22Rv1 (cell line): Measurements from ENCODE around the gene ATP10B.
A peak's percentile ranks its signal among the peaks of the same experiment; 100 is the strongest.
"Not testable (repeated sequence)": the region's sequence is repeated elsewhere in the genome, so short reads cannot be mapped to it uniquely, and the experiment has no call there.

Experiments used
- H3K27ac ChIP-seq: fragments of 450-650 bp; 2 replicates; pipeline ENCODE4 v1.5.1; 2017
- CTCF ChIP-seq: fragments of 450-650 bp; IDR thresholded peaks from 2 replicates; pipeline ENCODE4 v1.5.1; 2017; ENCODE audit warnings: mild to moderate bottlenecking
- ZFX ChIP-seq: fragments of 450-650 bp; IDR thresholded peaks from 2 replicates; pipeline ENCODE4 v1.6.1; 2017; ENCODE audit warnings: antibody characterized with exemption, borderline replicate concordance

The ATP10B gene, protein sequence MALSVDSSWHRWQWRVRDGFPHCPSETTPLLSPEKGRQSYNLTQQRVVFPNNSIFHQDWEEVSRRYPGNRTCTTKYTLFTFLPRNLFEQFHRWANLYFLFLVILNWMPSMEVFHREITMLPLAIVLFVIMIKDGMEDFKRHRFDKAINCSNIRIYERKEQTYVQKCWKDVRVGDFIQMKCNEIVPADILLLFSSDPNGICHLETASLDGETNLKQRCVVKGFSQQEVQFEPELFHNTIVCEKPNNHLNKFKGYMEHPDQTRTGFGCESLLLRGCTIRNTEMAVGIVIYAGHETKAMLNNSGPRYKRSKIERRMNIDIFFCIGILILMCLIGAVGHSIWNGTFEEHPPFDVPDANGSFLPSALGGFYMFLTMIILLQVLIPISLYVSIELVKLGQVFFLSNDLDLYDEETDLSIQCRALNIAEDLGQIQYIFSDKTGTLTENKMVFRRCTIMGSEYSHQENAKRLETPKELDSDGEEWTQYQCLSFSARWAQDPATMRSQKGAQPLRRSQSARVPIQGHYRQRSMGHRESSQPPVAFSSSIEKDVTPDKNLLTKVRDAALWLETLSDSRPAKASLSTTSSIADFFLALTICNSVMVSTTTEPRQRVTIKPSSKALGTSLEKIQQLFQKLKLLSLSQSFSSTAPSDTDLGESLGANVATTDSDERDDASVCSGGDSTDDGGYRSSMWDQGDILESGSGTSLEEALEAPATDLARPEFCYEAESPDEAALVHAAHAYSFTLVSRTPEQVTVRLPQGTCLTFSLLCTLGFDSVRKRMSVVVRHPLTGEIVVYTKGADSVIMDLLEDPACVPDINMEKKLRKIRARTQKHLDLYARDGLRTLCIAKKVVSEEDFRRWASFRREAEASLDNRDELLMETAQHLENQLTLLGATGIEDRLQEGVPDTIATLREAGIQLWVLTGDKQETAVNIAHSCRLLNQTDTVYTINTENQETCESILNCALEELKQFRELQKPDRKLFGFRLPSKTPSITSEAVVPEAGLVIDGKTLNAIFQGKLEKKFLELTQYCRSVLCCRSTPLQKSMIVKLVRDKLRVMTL (N-terminal part only)

DNA sequence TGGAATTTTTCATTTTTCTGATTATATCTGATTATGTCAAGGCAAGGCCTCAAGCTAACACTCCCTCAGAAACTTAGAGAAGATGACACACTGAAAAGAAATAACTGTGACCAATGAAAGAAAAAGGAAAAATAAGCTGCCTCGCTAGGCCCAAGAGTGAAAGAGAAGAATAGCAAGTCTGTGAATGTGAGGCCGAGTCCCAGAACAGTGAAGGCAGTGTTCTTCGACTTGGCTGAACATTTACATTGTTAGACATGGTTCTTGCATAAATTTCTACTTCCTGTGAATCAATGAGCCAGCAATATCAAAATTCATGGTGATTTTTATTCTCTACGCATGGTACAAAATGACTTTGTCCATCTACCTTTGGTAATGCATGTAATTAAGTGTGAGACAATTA is at the start of gene ATP10B:
Gene ATP10B (minus strand): TSS at position 163 of the 400 bp plus-strand sequence. CDS start 164,137 bp downstream, outside the sequence.
- H3K27ac ChIP-seq = no peak within 1 kb of the TSS
- TF ChIP-seq ZFX = no peak
- no peak for TF ChIP-seq CTCF

GRCh38 chr5:160901656-160902055 is 49.6 kb upstream of the ATP10B start:
- no peak overlapping the region for H3K27ac ChIP-seq
- no peak for TF ChIP-seq ZFX
- TF ChIP-seq CTCF = no peak

DNA sequence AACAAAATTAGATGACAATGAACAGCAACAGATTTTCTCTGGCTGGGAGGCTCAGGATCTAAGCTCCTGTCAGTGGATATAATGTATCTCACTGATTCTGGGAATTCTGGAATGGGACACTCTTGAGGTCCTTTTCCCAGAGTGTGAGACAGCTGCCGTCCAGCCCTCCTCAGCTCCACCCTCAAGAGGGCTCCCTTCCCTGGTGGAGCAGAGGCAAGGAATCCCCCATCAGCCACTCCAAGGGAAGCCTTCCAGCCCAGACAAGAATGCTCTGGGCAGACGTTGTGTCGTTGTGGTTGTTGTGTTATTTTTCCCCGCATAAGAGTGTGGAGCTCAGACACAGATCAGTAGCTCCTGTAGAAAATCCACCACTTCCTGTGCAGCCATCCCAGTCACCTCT is 47.7 kb upstream of the ATP10B start:
- no peak overlapping the region for H3K27ac ChIP-seq
- TF ChIP-seq CTCF = no peak
- TF ChIP-seq ZFX = no peak

DNA sequence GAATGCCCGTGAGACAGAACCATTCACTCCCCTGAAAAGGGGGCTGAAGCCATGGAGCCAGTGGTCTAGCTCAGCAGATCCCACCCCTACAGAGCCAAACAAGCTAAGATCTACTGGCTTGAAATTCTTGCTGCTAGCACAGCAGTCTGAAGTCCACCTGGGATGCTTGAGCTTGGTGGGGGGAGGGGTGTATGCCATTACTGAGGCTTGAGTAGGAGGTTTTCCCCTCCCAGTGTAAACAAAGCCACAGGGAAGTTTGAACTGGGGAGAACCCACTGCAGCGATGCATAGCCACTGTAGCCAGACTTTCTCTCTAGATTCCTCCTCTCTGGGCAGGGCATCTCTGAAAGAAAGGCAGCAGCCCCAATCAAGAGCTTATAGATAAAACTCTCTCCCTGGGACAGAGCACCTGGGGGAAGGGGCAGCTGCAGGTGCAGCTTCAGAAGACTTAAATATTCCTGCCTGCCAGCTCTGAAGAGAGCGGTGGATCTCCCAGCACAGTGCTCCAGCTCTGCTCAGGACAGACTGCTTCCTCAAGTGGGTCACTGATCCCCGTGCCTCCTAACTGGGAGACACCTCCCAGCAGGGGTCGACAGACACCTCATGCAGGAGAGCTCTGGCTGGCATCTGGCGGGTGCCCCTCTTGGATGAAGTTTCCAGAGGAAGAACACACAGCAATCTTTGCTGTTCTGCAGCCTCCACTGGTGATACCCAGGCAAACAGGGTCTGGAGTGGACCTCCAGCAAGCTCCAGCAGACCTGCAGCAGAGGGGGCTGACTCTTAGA is 41.4 kb upstream of the ATP10B start:
- not testable (repeated sequence) for H3K27ac ChIP-seq

- TF ChIP-seq CTCF = no peak
- no peak for TF ChIP-seq ZFX
- H3K27ac ChIP-seq = no peak overlapping the region
Observed at GRCh38 chr5:160887780-160888179, 35.8 kb upstream of the ATP10B start.

DNA sequence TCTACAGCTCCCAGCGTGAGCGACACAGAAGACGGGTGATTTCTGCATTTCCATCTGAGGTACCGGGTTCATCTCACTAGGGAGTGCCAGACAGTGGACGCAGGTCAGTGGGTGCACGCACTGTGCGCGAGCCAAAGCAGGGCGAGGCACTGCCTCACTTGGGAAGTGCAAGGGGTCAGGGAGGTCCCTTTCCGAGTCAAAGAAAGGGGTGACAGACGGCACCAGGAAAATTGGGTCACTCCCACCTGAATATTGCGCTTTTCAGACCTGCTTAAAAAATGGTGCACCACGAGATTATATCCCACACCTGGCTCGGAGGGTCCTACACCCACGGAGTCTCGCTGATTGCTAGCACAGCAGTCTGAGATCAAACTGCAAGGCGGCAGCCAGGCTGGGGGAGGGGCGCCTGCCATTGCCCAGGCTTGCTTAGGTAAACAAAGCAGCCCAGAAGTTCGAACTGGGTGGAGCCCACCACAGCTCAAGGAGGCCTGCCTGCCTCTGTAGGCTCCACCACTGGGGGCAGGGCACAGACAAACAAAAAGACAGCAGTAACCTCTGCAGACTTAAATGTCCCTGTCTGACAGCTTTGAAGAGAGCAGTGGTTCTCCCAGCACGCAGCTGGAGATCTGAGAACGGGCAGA is 21.7 kb upstream of the ATP10B start:
- H3K27ac ChIP-seq = not testable (repeated sequence)

DNA sequence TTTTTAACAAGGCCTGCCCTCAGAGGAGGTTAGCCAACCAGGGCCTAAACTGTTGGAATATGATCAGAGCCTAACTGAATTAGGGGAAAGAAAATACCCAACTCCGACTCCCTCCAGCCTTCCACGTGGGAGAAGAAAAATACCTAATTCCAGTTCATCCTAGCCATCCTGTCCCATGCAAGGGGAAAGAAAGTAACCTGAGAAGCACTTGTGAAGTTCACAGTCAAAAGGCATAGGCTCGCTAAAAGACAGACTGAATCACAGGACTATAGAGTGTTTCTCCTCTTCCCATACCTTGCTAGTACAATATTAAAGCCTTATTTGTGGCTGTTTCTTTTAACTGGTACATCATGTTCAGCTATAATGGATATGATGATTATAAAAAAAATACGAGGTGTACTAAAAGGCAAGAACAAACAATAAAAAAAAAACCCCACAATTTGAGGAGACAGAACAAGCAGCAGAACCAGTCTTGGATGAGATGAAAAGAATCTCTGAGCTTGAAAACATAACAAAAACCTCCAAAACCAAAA is 18.0 kb upstream of the ATP10B start:
- TF ChIP-seq CTCF = no peak
- no peak for TF ChIP-seq ZFX
- H3K27ac ChIP-seq = peak overlapping the region; percentile 52
